ENCODE results near the gene RPLP2.

DNA sequence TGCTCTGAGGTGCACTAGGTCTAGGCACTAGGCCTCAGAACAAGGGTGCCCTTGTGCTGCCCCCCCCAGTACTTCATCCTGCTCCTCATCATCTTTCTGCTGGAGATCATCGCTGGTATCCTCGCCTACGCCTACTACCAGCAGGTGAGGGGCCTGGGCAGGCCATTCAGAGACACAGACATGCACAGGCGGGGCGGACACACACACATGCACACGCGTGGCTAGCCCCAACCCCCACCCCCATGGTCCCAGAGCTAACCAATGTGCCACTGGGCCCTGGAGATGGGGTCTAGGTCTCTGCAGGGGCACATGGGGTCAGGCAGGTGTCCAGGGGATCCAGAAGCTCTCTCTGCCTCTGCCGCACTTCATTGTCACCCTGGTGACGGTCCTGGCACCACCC, 26.9 kb downstream of the RPLP2 start:
- TF ChIP-seq, protein P1, sequence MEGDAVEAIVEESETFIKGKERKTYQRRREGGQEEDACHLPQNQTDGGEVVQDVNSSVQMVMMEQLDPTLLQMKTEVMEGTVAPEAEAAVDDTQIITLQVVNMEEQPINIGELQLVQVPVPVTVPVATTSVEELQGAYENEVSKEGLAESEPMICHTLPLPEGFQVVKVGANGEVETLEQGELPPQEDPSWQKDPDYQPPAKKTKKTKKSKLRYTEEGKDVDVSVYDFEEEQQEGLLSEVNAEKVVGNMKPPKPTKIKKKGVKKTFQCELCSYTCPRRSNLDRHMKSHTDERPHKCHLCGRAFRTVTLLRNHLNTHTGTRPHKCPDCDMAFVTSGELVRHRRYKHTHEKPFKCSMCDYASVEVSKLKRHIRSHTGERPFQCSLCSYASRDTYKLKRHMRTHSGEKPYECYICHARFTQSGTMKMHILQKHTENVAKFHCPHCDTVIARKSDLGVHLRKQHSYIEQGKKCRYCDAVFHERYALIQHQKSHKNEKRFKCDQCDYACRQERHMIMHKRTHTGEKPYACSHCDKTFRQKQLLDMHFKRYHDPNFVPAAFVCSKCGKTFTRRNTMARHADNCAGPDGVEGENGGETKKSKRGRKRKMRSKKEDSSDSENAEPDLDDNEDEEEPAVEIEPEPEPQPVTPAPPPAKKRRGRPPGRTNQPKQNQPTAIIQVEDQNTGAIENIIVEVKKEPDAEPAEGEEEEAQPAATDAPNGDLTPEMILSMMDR (IDR thresholded peaks at IDR 0.05; ENCODE audit: poor library complexity) = no peak
- no peak for TF ChIP-seq EZH2 (IDR thresholded peaks at IDR 0.05; ENCODE audit: borderline replicate concordance)
